Stomach (tissue), 4 donors: ENCODE measurements around the gene ATG10.

ENCODE experiments used
- POLR2A ChIP-seq, 4 donors: fragments of 450-650 bp; IDR thresholded peaks; one replicate each; pipeline ENCODE4 v1.6.1; 2016; ENCODE audit warnings: antibody characterized with exemption in 4 of 4, control low read depth in 2 of 4, mild to moderate bottlenecking in 1 of 4, moderate library complexity in 1 of 4
- TF ChIP-seq, protein P1 (sequence below), 7 experiments: fragments of 450-650 bp in 4 of 7; fragments of 200-600 bp in 3 of 7; sonication (generic) in 3 of 7; IDR thresholded peaks; one replicate each; pipeline ENCODE4 v1.5.1; 2016 to 2019; ENCODE audit warnings: antibody characterized with exemption in 7 of 7, control low read depth in 2 of 7, mild to moderate bottlenecking in 1 of 7

DNA sequence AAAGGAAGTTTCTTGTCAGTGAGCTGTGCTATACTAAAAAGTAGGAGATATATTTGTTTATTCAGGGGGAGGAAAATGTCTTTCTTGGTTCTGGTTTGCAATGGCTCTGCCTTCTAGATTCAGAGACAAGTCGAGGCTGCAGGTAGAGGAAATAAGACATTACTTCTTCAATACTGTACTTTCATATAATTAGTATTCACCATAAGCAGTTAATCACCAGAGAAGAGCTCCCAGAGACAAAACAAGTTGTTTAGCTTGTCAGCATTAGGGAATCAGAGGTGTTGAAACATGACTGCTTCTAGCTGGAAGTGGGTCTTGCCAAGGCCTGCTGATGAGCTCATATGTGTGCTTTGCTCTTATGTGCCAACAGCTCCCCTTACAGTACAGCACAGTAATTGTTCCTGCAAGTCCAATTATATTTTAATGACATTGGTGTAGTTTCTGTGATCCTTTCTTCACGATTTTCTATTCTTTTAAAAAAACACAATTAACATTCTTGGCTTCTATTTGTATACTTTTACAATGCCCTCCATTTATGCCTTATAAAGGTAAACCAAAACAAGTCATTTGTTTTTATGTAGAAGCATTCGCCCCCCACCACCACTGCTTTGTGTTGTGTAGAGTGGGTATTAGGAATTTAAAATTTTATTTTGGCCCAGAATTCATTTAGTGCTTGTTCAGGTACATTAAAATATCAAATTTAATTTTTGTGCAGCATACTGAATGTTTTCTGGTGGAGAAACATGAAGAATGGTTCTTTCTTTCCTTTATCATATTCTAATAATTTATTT is 194.1 kb downstream of the ATG10 start:
- TF ChIP-seq, protein P1, sequence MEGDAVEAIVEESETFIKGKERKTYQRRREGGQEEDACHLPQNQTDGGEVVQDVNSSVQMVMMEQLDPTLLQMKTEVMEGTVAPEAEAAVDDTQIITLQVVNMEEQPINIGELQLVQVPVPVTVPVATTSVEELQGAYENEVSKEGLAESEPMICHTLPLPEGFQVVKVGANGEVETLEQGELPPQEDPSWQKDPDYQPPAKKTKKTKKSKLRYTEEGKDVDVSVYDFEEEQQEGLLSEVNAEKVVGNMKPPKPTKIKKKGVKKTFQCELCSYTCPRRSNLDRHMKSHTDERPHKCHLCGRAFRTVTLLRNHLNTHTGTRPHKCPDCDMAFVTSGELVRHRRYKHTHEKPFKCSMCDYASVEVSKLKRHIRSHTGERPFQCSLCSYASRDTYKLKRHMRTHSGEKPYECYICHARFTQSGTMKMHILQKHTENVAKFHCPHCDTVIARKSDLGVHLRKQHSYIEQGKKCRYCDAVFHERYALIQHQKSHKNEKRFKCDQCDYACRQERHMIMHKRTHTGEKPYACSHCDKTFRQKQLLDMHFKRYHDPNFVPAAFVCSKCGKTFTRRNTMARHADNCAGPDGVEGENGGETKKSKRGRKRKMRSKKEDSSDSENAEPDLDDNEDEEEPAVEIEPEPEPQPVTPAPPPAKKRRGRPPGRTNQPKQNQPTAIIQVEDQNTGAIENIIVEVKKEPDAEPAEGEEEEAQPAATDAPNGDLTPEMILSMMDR (IDR thresholded peaks at IDR 0.05): peak in 5 of 7 experiments; percentile 52 to 67 (median 64)
- no peak for TF ChIP-seq POLR2A (IDR thresholded peaks at IDR 0.05)
